ENCODE data around the gene ARMC9. TPM values are rescaled to one million over a fixed set of nuclear protein-coding genes. Genes with fewer than 3 reads are reported as not detected.

Gene ARMC9
- total and polyA plus RNA-seq, 2 of the 13 experiments (the other 11 are each of a cell fraction or from before 2014, with no cell fraction given) = 9.1 to 12.8 TPM

DNA sequence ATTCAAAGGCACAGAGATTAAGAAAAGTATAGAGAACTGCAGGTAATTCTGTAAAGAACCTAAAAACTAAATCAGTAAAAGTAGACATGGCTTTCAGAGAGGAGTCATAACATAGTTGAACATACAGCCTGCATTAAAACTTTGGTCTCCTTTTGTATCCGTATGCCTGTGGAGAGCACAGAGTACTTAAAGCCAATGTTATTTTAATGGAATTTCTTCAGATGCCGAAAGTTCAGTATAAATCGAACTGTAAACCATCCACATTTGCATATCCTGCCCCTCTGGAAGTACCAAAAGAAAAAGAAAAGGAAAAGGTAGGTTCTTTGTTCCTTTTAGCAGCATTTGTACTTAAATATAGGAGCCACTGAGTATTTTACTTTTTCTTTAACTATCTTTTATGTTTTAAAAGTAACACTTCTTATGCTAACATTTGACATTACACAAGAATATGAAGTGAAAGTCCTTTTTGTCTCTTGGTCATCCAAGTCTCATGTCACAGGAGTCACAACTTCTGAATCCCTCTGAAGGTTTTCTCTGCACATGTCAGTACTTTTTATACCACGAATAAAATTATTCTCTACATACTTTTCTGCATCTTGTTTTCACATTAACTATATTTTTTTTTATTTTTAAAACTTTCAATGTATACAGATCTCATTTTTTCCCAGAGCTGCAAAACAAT is 34.9 kb upstream of the ARMC9 start (continued):
- TF ChIP-seq, protein P1, sequence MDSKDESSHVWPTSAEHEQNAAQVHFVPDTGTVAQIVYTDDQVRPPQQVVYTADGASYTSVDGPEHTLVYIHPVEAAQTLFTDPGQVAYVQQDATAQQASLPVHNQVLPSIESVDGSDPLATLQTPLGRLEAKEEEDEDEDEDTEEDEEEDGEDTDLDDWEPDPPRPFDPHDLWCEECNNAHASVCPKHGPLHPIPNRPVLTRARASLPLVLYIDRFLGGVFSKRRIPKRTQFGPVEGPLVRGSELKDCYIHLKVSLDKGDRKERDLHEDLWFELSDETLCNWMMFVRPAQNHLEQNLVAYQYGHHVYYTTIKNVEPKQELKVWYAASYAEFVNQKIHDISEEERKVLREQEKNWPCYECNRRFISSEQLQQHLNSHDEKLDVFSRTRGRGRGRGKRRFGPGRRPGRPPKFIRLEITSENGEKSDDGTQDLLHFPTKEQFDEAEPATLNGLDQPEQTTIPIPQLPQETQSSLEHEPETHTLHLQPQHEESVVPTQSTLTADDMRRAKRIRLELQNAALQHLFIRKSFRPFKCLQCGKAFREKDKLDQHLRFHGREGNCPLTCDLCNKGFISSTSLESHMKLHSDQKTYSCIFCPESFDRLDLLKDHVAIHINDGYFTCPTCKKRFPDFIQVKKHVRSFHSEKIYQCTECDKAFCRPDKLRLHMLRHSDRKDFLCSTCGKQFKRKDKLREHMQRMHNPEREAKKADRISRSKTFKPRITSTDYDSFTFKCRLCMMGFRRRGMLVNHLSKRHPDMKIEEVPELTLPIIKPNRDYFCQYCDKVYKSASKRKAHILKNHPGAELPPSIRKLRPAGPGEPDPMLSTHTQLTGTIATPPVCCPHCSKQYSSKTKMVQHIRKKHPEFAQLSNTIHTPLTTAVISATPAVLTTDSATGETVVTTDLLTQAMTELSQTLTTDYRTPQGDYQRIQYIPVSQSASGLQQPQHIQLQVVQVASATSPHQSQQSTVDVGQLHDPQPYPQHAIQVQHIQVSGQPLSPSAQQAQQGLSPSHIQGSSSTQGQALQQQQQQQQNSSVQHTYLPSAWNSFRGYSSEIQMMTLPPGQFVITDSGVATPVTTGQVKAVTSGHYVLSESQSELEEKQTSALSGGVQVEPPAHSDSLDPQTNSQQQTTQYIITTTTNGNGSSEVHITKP (CRISPR knock-in tag; IDR thresholded peaks at IDR 0.05; ENCODE audit: low read depth) = no peak
- TF ChIP-seq GFI1 (CRISPR knock-in tag; IDR thresholded peaks at IDR 0.05; ENCODE audit: borderline replicate concordance) = no peak

DNA sequence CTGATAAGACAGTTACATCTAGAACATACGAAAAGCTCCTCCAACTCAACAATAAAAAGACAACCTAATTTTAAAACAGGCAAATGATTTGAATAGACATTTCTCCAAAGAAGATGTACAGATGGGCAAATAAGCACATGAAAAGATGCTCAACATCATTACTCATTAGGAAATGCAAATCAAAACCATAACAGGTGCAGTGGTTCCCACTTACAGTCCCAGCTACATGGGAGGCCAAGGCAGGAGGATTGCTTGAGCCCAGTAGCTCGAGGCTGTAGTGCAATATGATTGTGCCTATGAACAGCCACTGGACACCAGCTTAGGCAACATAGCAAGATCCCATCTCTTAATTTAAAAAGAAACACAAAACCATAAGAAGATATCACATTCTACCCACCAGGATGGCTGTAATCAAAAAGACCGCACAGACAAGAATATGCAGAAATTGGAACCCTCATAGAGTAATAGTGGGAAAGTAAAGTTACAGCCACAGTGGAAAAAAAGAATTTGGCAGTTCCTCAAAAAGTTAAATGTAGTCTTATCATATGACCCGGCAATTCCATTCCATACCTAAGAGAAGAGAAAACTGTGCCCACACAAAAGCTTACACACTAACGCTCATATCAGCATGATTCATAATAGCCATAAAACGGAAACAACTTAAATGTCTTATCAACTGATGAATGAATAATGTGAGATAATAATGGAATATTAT is 30.5 kb upstream of the ARMC9 start:
- CTCF ChIA-PET (ENCODE audit: low intra/inter-chr PET ratio, low total read pairs) = no interaction called here
- H3K36me3 ChIP-seq (replicated peaks in 1 of 2; ENCODE audit: control insufficient read depth in 1 of 2, insufficient read depth in 2 of 2, low read length in 2 of 2) = peaks cover 21 to 96% of the 10 kb centered on the region in 2 experiments
- ATAC-seq = no peak

More for the DNA sequence above, 30.5 kb upstream of the ARMC9 start:
- WGBS (ENCODE audit: low lambda C conversion rate) = 98% methylated on average over 6 of the region's 6 CpGs
- TF ChIP-seq NFKBIZ (CRISPR knock-in tag; IDR thresholded peaks at IDR 0.05) (no peak), KAT7 (CRISPR knock-in tag; IDR thresholded peaks at IDR 0.05; ENCODE audit: borderline replicate concordance) (no peak), ZNF207 (IDR thresholded peaks at IDR 0.05; ENCODE audit: borderline replicate concordance) (no peak)
- TF ChIP-seq, protein P2, sequence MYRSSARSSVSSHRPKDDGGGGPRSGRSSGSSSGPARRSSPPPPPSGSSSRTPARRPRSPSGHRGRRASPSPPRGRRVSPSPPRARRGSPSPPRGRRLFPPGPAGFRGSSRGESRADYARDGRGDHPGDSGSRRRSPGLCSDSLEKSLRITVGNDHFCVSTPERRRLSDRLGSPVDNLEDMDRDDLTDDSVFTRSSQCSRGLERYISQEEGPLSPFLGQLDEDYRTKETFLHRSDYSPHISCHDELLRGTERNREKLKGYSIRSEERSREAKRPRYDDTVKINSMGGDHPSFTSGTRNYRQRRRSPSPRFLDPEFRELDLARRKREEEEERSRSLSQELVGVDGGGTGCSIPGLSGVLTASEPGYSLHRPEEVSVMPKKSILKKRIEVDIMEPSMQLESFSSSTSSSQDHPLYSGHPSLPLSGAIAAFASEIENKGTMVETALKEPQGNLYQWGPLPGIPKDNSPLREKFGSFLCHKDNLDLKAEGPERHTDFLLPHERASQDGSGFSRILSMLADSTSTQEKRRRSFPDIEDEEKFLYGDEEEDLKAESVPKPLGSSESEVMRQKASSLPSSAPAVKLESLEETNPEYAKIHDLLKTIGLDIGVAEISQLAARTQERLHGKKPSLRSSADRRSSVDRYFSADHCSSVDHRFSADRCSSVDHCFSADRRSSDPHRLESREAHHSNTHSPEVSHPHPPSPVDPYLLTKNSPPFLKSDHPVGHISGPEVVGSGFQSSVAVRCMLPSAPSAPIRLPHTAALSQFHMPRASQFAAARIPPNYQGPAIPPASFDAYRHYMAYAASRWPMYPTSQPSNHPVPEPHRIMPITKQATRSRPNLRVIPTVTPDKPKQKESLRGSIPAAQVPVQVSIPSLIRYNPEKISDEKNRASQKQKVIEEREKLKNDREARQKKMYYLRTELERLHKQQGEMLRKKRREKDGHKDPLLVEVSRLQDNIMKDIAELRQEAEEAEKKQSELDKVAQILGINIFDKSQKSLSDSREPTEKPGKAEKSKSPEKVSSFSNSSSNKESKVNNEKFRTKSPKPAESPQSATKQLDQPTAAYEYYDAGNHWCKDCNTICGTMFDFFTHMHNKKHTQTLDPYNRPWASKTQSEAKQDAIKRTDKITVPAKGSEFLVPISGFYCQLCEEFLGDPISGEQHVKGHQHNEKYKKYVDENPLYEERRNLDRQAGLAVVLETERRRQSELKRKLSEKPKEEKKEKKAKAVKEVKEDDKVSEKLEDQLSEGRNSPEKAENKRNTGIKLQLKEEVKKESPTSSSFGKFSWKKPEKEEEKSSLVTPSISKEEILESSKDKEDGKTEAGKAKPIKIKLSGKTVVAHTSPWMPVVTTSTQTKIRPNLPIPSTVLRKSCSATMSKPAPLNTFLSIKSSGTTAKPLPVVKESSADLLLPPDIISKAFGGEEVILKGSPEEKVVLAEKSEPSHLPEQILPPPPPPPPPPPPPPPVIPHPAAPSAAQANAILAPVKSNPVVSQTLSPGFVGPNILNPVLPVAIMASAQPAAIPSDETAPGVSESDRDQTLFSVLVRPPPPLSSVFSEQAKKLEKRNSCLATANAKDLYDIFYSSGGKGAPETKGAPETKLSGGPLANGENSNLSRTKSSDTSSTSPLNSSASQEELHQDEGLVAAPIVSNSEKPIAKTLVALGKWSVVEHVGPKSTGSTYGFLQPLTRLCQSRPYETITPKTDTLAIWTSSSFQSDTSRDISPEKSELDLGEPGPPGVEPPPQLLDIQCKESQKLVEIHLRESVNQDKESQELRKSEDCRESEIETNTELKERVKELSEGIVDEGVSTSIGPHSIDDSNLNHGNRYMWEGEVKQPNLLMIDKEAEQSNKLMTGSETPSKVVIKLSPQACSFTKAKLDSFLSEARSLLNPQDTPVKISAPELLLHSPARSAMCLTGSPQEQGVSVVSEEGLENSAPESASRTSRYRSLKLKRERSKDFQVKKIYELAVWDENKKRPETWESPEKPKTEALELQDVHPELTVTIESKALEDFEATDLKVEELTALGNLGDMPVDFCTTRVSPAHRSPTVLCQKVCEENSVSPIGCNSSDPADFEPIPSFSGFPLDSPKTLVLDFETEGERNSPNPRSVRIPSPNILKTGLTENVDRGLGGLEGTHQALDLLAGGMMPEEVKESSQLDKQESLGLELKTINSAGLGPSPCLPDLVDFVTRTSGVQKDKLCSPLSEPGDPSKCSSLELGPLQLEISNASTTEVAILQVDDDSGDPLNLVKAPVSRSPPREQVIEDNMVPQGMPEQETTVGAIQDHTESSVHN (CRISPR knock-in tag; IDR thresholded peaks at IDR 0.05) = no peak
- POLR2A ChIA-PET = no interaction called here
- no peak overlapping the region for H3K4me3 ChIP-seq (replicated peaks in 1 of 3; ENCODE audit: insufficient read depth in 1 of 3, low read depth in 2 of 3, low read length in 3 of 3)
- H3K9me3 ChIP-seq (ENCODE audit: low read length) = no peaks in the 10 kb centered on the region
- no peaks in the 10 kb centered on the region for H3K79me2 ChIP-seq (ENCODE audit: insufficient read depth, low read length)
- intact Hi-C loops (cut with micrococcal nuclease; ENCODE audit: unreplicated experiment) (no loop called here), in situ Hi-C loops (cut with HindIII; ENCODE audit: extremely low pct_ligation_motif_present, low pct_unique_long_range_greater_than_20kb) (no loop called here)
- BruUV-seq (replicated peaks) = TSS peak; percentile 6
- no peak overlapping the region for H2AFZ ChIP-seq (ENCODE audit: low read length)
- no peaks in the 10 kb centered on the region for H3K4me1 ChIP-seq (ENCODE audit: insufficient read depth, low read length)
- no peak overlapping the region for H3K27ac ChIP-seq (ENCODE audit: extremely low read length, insufficient read depth, low read length)
- H3K27me3 ChIP-seq (ENCODE audit: control insufficient read depth in 1 of 2, insufficient read depth in 2 of 2, low read length in 2 of 2) = no peaks in the 10 kb centered on the region
- FAIRE-seq (no peak), DNase-seq (ENCODE audit: low spot score) (no peak)
- no peak overlapping the region for H3K9ac ChIP-seq (ENCODE audit: insufficient read depth, low read depth, low read length)
- no peaks in the 10 kb centered on the region for H4K20me1 ChIP-seq (ENCODE audit: insufficient read depth, low read length)
- H3K4me2 ChIP-seq (ENCODE audit: low read depth, low read length) = no peak overlapping the region

All from HepG2 (cell line).